ENCODE measurements around the gene SUMO4. TPM values are rescaled to one million over a fixed set of nuclear protein-coding genes. Genes with fewer than 3 reads are reported as not detected.

Gene SUMO4
- total RNA-seq, 1 experiment from 2014 or later, result not detected

GRCh38 chr6:149385998-149386646, 13.9 kb upstream of the SUMO4 start:
- in situ Hi-C loops (cut with HindIII; ENCODE audit: low sequenced_read_pairs), result no loop called here
- no peak for DNase-seq (ENCODE audit: low spot score)

GRCh38 chr6:149387779-149388512, 12.1 kb upstream of the SUMO4 start:
- in situ Hi-C loops (cut with HindIII; ENCODE audit: low sequenced_read_pairs), result no loop called here
- no peak for DNase-seq (ENCODE audit: low spot score)

- in situ Hi-C loops (cut with HindIII; ENCODE audit: low sequenced_read_pairs), result no loop called here
- no peak for DNase-seq (ENCODE audit: low spot score)
Measured at GRCh38 chr6:149389509-149390297, 10.4 kb upstream of the SUMO4 start.

GRCh38 chr6:149392093-149392492, 8.0 kb upstream of the SUMO4 start:
- no peak for DNase-seq (ENCODE audit: low spot score)
- in situ Hi-C loops (cut with HindIII; ENCODE audit: low sequenced_read_pairs), result no loop called here

GRCh38 chr6:149392535-149392934, 7.5 kb upstream of the SUMO4 start:
- no peak for DNase-seq (ENCODE audit: low spot score)
- in situ Hi-C loops (cut with HindIII; ENCODE audit: low sequenced_read_pairs), result no loop called here

- in situ Hi-C loops (cut with HindIII; ENCODE audit: low sequenced_read_pairs), result no loop called here
- no peak for DNase-seq (ENCODE audit: low spot score)
Measured at GRCh38 chr6:149393002-149393679, 6.9 kb upstream of the SUMO4 start.

- in situ Hi-C loops (cut with HindIII; ENCODE audit: low sequenced_read_pairs), result no loop called here
Measured at GRCh38 chr6:149395185-149395584, 4.9 kb upstream of the SUMO4 start.

GRCh38 chr6:149397384-149397783, 2.7 kb upstream of the SUMO4 start:
- DNase-seq (ENCODE audit: low spot score), result no peak

More at GRCh38 chr6:149395185-149395584, 4.9 kb upstream of the SUMO4 start:
- DNase-seq (ENCODE audit: low spot score), result no peak

GRCh38 chr6:149403534-149403933, 3.5 kb downstream of the SUMO4 start:
- DNase-seq (ENCODE audit: low spot score), result no peak
- in situ Hi-C loops (cut with HindIII; ENCODE audit: low sequenced_read_pairs), result loop anchor here (25.0 kb wide), 1 partner anchor 341 kb away; no protein-coding TSS in a partner anchor

More at GRCh38 chr6:149397384-149397783, 2.7 kb upstream of the SUMO4 start:
- in situ Hi-C loops (cut with HindIII; ENCODE audit: low sequenced_read_pairs), result no loop called here

GRCh38 chr6:149405823-149406765, 6.0 kb downstream of the SUMO4 start:
- DNase-seq (ENCODE audit: low spot score), result no peak
- in situ Hi-C loops (cut with HindIII; ENCODE audit: low sequenced_read_pairs), result loop anchor here (25.0 kb wide), 1 partner anchor 344 kb away; no protein-coding TSS in a partner anchor

GRCh38 chr6:149409617-149410016, 9.6 kb downstream of the SUMO4 start:
- in situ Hi-C loops (cut with HindIII; ENCODE audit: low sequenced_read_pairs), result loop anchor here (25.0 kb wide), 1 partner anchor 347 kb away; no protein-coding TSS in a partner anchor
- DNase-seq (ENCODE audit: low spot score), result no peak

- in situ Hi-C loops (cut with HindIII; ENCODE audit: low sequenced_read_pairs), result loop anchor here (25.0 kb wide), 1 partner anchor 348 kb away; no protein-coding TSS in a partner anchor
- no peak for DNase-seq (ENCODE audit: low spot score)
Measured at GRCh38 chr6:149410557-149410956, 10.5 kb downstream of the SUMO4 start.

- no peak for DNase-seq (ENCODE audit: low spot score)
- in situ Hi-C loops (cut with HindIII; ENCODE audit: low sequenced_read_pairs), result loop anchor here (25.0 kb wide), 1 partner anchor 352 kb away; no protein-coding TSS in a partner anchor
Measured at GRCh38 chr6:149414009-149414408, 13.9 kb downstream of the SUMO4 start.

- no peak for DNase-seq (ENCODE audit: low spot score)
- in situ Hi-C loops (cut with HindIII; ENCODE audit: low sequenced_read_pairs), result loop anchor here (25.0 kb wide), 1 partner anchor 353 kb away; no protein-coding TSS in a partner anchor
Measured at GRCh38 chr6:149414821-149415220, 14.8 kb downstream of the SUMO4 start.

GRCh38 chr6:149419696-149420404, 19.8 kb downstream of the SUMO4 start:
- DNase-seq (ENCODE audit: low spot score), result no peak
- in situ Hi-C loops (cut with HindIII; ENCODE audit: low sequenced_read_pairs), result loop anchor here (25.0 kb wide), 1 partner anchor 358 kb away; no protein-coding TSS in a partner anchor

GRCh38 chr6:149421132-149421531, 21.1 kb downstream of the SUMO4 start:
- no peak for DNase-seq (ENCODE audit: low spot score)
- in situ Hi-C loops (cut with HindIII; ENCODE audit: low sequenced_read_pairs), result loop anchor here (25.0 kb wide), 1 partner anchor 359 kb away; no protein-coding TSS in a partner anchor

- no peak for DNase-seq (ENCODE audit: low spot score)
- in situ Hi-C loops (cut with HindIII; ENCODE audit: low sequenced_read_pairs), result loop anchor here (25.0 kb wide), 1 partner anchor 360 kb away; no protein-coding TSS in a partner anchor
Measured at GRCh38 chr6:149422581-149422980, 22.5 kb downstream of the SUMO4 start.
